T-helper 2 cell treated with Interferon-gamma antibody and Interleukin-4, amounts not matched to agents 100 ng/mL and 5 ng/mL, for 36 hours (primary cell): Measurements from ENCODE around the gene MRPS12. TPM values are rescaled to one million over a fixed set of nuclear protein-coding genes. Genes with fewer than 3 reads are reported as not detected.

ENCODE experiments used
- intact Hi-C: fragments of 100-400 bp; cut with micrococcal nuclease; formaldehyde crosslinking; loops from one replicate; pipeline ENCODE4 v1.15.1; 2023
- total RNA-seq: library from RNA; stranded (reverse); gene quantifications from 2 replicates; pipeline ENCODE4 v1.2.3, GENCODE V29; 2022

MRPS12 gene
- total RNA-seq, 1 donor from 2014 or later, result 68.3 TPM

GRCh38 chr19:38910488-38910887 is 20.3 kb upstream of the MRPS12 start:
- intact Hi-C loops, result no loop called here

- intact Hi-C loops, result no loop called here
These were observed 19.2 kb upstream of the MRPS12 start for GRCh38 chr19:38911388-38912001.

GRCh38 chr19:38912600-38913514 is 17.9 kb upstream of the MRPS12 start:
- intact Hi-C loops, result no loop called here

GRCh38 chr19:38913958-38914357 is 16.8 kb upstream of the MRPS12 start:
- intact Hi-C loops, result no loop called here

GRCh38 chr19:38915329-38916321 is 15.1 kb upstream of the MRPS12 start:
- intact Hi-C loops, result no loop called here

- intact Hi-C loops, result no loop called here
These were observed 13.2 kb upstream of the MRPS12 start for GRCh38 chr19:38917516-38917915.

- intact Hi-C loops, result no loop called here
These were observed 12.7 kb upstream of the MRPS12 start for GRCh38 chr19:38917921-38918491.

GRCh38 chr19:38918526-38918925 is 12.2 kb upstream of the MRPS12 start:
- intact Hi-C loops, result no loop called here

- intact Hi-C loops, result no loop called here
These were observed 10.7 kb upstream of the MRPS12 start for GRCh38 chr19:38919837-38920601.

GRCh38 chr19:38920602-38921419 is 9.9 kb upstream of the MRPS12 start:
- intact Hi-C loops, result no loop called here

GRCh38 chr19:38921420-38922274 is 9.1 kb upstream of the MRPS12 start:
- intact Hi-C loops, result no loop called here

GRCh38 chr19:38922482-38922881 is 8.3 kb upstream of the MRPS12 start:
- intact Hi-C loops, result no loop called here

GRCh38 chr19:38924388-38924787 is 6.4 kb upstream of the MRPS12 start:
- intact Hi-C loops, result no loop called here

GRCh38 chr19:38928391-38929001 is 2.2 kb upstream of the MRPS12 start:
- intact Hi-C loops, result no loop called here

GRCh38 chr19:38929929-38930775 is 592 bp upstream of the MRPS12 start, which contains the start of gene SARS2:
TSS of gene SARS2 (minus strand) at chr19:38930763. CDS start at chr19:38930736, 27 bp downstream.
- intact Hi-C loops, result loop anchor here (1.0 to 5.0 kb wide), 11 partner anchors 31 to 556 kb away; partner anchors contain the start of genes ECH1, EIF3K, FAM98C and NFKBIB

- intact Hi-C loops, result loop anchor here (2.0 to 5.0 kb wide), 5 partner anchors 53 to 417 kb away; partner anchors contain the start of genes EIF3K and RINL
These were observed 713 bp downstream of the MRPS12 start for GRCh38 chr19:38931521-38931793.
